Measurements from ENCODE around the gene DDX25. TPM values are rescaled to one million over a fixed set of nuclear protein-coding genes. Genes with fewer than 3 reads are reported as not detected.
A peak's percentile ranks its signal among the peaks of the same experiment; 100 is the strongest.

Gene DDX25
- total and polyA plus RNA-seq, 2 experiments from 2014 or later, result 6.1 to 7.5 TPM

DNA sequence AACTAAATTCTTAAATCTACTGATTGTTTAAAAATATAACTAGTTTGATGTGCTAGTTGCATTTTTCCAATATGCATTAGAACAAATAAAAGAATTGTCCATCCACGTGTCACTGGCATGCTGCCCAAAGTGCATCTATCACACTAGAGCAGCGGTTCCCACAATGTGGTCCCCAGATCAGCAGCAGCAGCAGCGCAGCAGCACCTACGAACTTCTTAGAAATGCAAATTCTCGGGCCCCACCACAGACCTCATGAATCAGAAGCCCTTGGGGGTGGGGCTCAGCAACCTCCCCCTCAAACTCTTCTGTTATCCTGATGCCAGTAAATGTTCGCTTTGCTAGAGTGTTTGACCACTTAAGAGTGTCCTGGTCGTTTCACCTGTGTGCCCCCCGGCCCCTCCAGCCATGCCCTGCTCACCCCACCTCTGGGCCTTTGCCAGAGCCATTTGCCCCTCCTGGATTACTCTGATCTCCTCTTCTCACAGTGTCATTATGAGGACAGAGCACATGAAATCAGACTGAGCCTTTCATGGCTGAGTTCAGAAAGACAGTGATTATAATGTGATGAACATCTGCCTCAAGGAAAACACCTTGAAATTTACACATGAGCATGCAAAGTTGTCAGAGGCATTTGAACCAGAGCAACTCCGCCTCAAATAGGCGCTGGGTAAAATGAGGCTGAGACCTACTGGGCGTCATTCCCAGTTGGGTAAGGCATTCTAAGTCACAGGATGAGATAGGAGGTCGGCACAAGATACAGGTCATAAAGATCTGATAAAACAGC is 28.9 kb downstream of the DDX25 start:
- no peak overlapping the region for H3K27ac ChIP-seq
- H3K27me3 ChIP-seq, result no peaks in the 10 kb centered on the region
- H3K36me3 ChIP-seq, result no peaks in the 10 kb centered on the region
- TF ChIP-seq CTCF (IDR thresholded peaks at IDR 0.05; ENCODE audit: low read depth, low read length), result no peak
- no peak for DNase-seq (ENCODE audit: low read depth in 1 of 2, low spot score in 1 of 2)
- H3K9me3 ChIP-seq (ENCODE audit: low read depth), result no peaks in the 10 kb centered on the region
- no peak overlapping the region for H3K4me3 ChIP-seq
- H3K4me1 ChIP-seq (ENCODE audit: low read depth), result no peaks in the 10 kb centered on the region

- no peak for TF ChIP-seq CTCF (IDR thresholded peaks at IDR 0.05; ENCODE audit: low read depth, low read length)
- no peaks in the 10 kb centered on the region for H3K27me3 ChIP-seq
- DNase-seq (ENCODE audit: low read depth in 1 of 2, low spot score in 1 of 2), result no peak
These were observed 30.2 kb downstream of the DDX25 start for GRCh38 chr11:125934473-125934872.

GRCh38 chr11:125935056-125935455 is 30.7 kb downstream of the DDX25 start:
- H3K4me3 ChIP-seq, result no peak overlapping the region
- H3K9me3 ChIP-seq (ENCODE audit: low read depth), result no peaks in the 10 kb centered on the region
- no peak for TF ChIP-seq CTCF (IDR thresholded peaks at IDR 0.05; ENCODE audit: low read depth, low read length)
- no peak overlapping the region for H3K27ac ChIP-seq
- no peaks in the 10 kb centered on the region for H3K36me3 ChIP-seq
- H3K27me3 ChIP-seq, result no peaks in the 10 kb centered on the region
- H3K4me1 ChIP-seq (ENCODE audit: low read depth), result no peaks in the 10 kb centered on the region
- DNase-seq (ENCODE audit: low read depth in 1 of 2, low spot score in 1 of 2), result no peak

More at GRCh38 chr11:125934473-125934872, 30.2 kb downstream of the DDX25 start:
- no peak overlapping the region for H3K4me3 ChIP-seq
- no peak overlapping the region for H3K27ac ChIP-seq
- H3K9me3 ChIP-seq (ENCODE audit: low read depth), result no peaks in the 10 kb centered on the region
- H3K36me3 ChIP-seq, result no peaks in the 10 kb centered on the region
- H3K4me1 ChIP-seq (ENCODE audit: low read depth), result no peaks in the 10 kb centered on the region

GRCh38 chr11:125935618-125936199 is 31.4 kb downstream of the DDX25 start:
- no peak for TF ChIP-seq CTCF (IDR thresholded peaks at IDR 0.05; ENCODE audit: low read depth, low read length)
- Histone ChIP-seq H3K4me3 (no peak overlapping the region), H3K27ac (no peak overlapping the region), H3K9me3 (ENCODE audit: low read depth) (no peaks in the 10 kb centered on the region), H3K27me3 (no peaks in the 10 kb centered on the region), H3K4me1 (ENCODE audit: low read depth) (no peaks in the 10 kb centered on the region), H3K36me3 (no peaks in the 10 kb centered on the region)
- peak in 1 of 2 donors; percentile 21 for DNase-seq (ENCODE audit: low read depth in 1 of 2, low spot score in 1 of 2)

GRCh38 chr11:125938418-125938817 is 34.1 kb downstream of the DDX25 start:
- TF ChIP-seq CTCF (IDR thresholded peaks at IDR 0.05; ENCODE audit: low read depth, low read length), result no peak
- H3K4me3 ChIP-seq, result no peak overlapping the region
- no peak overlapping the region for H3K27ac ChIP-seq
- no peaks in the 10 kb centered on the region for H3K4me1 ChIP-seq (ENCODE audit: low read depth)
- H3K9me3 ChIP-seq (ENCODE audit: low read depth), result no peaks in the 10 kb centered on the region
- no peak for DNase-seq (ENCODE audit: low read depth in 1 of 2, low spot score in 1 of 2)
- H3K36me3 ChIP-seq, result no peaks in the 10 kb centered on the region
- H3K27me3 ChIP-seq, result no peaks in the 10 kb centered on the region

Measured in cardiac muscle cell (in vitro differentiated cells and primary cell).